SIG-M5 (cell line): Measurements from ENCODE around the gene YEATS2.

Experiments
- DNase-seq: peaks from one replicate; lab custom pipeline; 2025; lab: John Stamatoyannopoulos, UW

YEATS2 gene

DNA sequence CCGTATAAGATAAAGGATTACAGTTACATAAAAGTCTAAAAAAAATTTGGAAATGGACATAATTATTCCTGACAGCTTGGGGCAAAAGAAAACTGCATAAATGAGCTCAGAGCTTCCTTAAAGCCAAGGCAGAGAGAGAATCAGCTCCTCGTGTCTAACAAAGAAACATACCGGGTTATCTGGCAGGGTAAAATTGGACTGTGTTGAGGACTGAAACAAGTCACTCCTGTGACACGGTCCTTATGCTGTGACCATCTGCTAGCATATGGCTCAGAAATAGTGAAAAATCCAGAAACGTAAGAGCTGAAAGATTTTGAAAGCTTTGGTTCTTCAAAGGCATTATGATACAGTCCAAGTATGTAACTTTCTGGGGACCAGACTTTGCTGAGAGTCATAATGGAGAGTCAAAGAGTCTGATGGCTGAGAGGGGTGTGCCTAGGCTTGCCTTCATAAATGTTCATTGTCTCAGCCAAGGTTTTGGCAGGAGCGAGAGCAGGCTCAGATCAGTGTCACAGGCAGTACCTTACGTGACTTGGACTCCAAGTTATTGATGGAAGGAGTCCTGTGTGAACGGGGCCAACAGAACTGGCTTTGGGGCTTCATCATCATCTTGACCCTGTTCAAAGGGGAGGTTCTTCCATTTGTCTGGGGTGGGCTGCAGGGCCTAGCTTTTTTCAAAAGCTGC is 115.3 kb downstream of the YEATS2 start:
- no peak for DNase-seq

DNA sequence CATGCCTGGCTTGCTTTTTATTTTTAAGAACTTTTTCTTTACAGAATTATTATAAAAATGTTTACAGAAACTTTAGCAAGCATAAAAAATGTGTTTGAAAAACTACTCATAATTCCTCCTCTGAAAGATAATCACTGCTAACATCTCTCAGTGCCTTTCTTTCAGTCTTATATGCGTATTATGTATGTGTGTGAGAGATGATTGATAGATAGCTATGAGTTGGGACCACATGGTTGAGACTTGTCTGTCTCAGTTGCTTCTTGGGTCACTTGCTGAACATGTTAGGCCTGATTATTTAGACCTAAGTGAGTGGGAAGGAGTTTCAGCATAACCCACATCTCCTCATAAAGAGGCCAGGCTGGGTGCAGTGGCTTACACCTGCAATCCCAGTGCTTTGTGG is 116.6 kb downstream of the YEATS2 start:
- no peak for DNase-seq

DNA sequence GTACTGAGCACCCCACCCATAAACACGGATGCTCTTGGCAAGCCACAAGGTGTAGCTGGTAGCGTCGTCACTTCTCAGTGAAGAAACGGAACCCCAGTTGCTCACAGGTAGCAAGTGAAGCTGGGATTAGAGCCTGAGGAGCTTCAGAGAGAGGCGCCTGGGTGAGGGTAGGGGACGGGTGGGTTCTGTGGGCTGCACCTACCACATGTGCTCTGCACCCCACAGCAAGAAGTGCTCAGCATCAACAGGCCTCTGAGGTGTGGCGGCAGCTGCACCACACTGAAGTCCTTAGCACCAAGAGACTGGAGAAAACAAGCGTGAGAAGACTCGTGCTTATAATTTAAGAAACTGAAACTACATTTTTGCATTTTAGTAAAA is 118.0 kb downstream of the YEATS2 start:
- DNase-seq: no peak

DNA sequence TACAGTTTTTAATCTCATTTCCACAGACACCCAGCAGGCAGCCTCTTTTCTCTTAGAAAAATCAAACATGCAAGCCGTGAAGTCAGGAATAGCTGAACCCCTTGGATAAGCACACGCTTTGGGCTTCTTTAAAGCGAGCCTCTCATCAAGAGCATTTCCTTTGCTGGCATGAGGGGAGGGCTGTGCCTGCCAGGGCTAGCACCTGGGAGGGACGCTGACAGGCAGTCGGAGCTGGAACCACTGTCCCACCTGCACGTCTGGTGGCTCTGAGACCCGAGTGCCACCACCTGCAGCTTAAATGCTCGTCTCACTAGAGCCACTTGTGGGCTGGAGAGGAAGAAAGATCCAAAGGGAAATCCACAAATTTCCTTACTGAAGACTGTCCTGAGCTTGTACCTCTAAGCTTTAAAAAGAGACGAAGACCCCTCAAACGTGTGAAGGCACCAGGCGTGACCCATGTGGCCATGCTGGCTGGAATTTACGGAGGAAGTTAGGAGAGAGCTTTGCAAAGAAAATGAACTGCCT is 118.4 kb downstream of the YEATS2 start:
- DNase-seq: no peak

DNA sequence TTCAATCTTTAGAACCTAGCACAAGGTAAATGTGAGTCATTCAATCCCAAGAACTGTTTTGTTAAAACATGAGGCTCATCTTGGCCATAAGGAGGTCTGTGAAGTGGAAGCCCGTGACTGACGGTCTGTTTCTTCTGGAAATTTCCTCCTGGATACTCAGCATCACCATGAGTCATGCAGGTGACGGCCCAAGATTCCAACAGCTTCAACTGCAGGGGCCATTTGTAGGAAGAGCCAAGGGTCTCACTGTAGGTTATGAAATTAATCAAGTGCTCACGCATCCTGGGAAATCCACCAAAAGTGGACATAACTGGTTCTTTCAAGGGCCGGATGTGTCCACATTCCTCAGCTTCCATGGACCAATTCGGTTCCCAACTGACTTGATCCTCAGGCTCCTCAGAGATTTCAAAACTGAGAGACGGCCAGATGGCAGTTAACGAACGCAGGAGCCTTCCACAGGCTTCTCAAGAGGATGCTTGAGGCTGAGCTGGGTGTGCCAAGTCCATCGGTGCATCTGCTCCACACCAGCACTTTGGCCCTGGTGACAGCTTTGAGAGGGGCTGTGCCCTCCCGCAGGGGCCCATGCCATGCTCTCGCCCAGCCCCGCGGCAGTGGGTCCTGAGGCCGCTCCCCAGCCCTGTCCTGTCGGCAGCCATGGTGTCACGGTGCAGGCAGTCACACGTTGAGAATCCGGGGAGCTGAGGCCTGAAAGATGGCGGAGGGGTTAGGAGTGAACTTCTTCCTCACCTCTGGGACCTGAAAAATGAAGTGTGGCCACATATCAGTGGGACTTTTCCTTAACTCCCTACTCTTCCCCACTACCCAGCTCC is 119.3 kb downstream of the YEATS2 start:
- DNase-seq: no peak

DNA sequence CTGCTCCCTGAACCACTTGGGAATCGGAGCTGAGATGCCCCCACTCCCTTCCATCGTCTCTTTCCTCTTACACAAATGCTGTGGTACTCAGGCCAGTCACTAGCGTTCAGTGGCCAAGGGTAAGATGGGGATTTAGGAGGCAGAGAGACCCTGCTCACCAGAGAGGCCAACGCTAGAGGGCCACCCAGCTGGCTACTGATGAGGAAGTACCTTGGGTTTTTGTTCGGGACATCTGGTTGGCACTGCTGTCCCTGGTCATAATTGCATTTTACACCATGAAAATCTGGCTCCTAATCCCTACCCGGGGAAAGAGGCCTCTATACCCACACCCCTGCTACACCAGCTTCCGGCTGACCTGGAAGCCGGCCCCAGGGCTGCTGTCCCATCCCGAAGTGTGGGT is 120.0 kb downstream of the YEATS2 start:
- DNase-seq: no peak

DNA sequence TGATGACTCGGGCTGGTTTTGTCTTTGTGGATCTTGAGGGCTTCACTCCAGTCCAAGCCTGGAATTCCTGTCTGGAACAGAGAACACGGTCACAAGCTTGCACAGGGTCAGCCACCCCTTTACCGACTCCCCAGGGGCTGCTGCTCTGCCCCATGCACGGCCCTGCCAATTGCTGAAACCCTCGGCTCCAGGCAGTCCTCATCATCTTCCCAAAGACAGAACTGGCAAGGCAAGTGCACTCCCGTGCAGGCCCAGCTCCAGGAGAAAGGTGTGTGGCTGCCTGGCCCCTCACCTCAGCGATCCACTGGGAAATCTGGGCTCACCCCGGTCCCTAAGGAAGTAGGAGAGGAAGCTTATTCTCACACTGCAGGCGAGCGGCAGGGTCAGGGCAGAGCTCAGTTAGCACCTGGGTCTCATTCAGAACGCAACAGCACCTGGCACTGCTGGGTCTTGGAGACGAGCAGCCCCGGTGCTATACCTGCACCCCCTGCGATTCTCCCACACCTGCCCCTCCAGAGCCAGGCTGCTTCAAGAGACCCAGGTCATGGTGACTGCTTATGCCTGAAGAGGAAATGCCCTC is 120.5 kb downstream of the YEATS2 start:
- no peak for DNase-seq

DNA sequence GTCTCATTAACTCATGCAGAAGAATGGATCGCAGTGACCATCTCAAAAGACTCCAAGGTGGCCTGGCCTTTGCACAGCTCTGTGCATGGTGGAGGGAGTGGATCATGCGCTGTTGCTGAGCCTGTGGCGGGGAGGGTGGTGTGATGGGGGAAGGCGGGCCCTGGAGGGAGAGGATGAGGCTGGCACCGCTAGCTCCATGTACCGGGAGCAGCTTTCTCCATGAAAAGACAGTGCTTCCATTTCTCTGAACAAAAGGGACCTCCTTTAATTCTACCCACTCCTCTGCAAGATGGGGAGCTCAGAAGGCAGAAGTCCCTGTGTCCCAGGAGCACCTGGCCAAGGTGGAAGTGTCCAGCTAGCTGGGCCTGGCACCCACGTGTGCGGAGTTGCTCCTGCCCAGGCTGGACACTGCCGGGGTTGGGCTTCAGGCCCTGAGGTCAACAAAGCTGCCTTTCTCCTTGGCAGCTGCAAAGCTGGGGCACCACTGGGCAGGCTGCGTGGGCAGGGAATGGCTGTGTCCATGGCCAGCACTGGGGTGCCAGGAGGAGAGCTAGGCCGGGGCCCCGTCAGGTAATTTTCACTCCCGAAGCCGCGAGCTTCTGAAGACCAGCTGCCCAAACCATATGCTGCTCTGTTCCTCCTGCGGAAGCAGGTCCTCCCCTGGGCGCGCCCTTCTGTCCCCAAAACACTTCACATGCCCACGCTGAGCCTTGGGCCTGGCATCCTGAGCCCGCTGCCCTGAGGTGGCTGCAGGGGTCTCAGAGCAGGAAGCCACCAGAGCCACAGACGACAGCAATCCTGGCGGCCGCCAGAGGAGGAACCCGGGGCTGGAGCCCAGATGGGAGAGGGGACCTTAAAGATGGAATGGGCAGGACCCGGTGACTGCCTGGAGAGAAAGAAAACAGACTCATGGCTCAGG is 121.4 kb downstream of the YEATS2 start:
- DNase-seq: no peak

DNA sequence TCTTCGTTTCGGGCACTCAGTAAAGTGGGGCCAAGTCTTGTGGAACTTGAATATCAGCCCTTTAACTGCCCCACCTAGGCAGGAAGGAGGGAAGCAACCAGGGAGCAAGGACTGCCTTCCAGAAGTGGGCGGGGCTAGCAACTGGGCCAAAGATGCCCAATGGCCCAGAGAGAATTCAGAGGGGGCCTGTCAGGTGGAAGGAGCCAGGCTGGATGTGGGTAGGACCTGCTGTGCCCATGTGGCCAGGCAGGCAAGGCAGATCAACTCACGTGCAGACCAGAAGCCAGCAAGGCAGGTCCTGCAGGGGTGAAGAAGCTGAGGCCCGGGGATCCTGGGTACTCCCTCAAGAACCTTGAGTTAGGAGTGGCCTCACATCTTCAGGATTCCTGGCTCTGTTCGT is 122.2 kb downstream of the YEATS2 start:
- DNase-seq: no peak

DNA sequence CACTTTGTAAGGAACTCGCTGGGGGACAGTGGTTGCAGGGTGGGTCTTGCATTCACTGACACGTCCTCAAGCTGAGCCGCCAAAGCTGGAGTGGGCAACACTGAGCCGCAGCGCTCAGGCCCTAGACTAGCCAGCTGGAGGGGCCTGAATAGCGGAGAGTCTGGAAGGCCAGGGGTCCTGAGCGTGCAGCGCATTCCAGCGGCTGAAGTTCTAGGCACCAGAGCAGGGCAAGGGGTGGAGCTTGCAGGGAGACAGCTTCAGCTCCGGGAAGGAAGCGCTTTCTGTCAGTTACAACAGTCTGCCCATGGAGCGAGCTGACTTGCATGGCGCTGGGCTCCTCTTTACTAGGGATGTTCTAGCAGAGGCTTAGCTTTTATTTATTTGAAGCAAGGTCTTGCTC is 125.0 kb downstream of the YEATS2 start:
- DNase-seq: no peak

DNA sequence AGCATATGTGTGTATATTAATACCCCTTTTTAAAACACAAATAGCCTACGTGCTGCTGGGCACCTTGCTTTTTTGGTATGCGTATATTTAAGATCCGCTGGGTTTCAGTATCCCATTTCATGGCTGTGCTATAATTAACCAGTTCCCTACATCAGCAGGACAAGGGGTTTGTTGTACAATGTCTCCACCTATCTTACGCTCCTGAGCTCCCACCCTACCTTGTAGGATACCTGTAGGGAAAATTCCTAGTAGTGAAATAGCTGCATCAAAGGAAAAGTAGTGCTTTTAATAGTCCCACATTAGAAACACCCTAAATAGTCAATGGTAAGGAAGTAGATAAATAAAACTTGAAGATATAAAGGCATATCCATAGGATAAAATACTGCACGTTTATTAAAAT is 126.4 kb downstream of the YEATS2 start:
- no peak for DNase-seq

DNA sequence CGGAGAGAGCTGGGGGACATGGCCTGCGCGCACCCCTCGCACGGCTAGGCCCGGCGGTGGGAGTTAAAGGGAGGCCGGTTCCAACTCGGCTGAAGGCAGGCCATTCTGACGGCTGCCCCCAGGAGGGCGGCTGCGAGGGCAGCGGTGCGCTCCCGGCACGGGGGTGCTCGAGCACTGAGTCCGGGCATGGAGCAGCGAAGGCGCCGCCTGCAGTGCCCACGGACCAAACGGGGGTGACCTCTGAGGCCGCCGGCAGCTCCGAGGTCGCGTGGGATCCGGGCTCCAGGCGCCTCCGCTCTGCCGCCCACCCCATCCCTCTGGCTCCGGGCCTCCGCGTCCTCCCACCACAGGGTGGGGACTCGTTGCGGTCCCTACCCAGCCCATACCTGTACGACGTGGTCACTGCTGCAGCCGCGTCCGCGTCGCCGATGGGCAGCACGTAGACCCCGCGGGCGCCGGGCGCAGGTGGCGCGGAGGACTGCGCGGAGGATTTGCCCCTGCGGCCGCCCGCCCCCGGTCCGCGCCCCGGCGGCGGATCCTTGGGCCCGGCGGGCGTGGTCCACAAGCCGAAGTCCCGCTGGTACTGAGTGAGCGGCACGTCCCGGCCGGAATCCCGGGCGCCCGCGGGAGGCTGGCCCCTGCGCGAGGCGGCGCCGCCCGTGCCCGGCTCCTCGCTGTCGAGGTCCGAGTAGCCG is 127.3 kb downstream of the YEATS2 start:
- no peak for DNase-seq

DNA sequence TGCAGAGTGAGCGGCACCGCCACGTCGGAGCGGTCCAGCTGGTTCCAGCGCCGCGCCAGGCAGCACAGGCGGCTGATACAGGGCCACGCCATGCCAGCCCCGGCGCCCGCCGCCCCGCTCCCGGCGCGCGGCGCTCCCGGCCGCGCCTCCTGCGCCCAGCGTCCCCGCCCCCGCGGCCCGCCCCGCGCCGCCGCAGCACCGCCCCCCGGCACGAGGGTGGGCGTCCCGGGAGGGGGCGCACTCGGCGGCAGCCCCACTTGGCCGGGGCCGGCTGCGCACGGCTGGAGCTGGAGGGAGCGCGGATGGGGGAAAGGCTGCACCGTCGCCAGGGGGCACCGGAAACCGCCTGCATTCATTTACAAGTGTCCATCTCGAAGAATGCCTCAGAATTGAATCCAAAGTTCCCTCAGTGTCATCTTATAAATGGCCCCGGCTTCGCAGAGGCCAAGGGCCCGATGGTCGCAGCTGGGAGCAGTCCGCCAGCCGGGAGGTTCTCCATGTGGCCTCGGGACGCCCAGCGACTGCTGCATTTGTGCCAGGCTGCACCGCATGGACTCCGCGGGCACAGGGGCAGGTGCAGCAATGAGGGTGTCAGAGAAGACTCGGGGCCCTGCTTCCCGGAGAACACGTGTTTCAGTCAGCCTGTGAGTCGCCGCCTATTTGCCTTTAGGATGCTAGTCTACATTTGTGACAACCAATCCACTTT is 128.0 kb downstream of the YEATS2 start, which contains the start of gene MAP6D1:
MAP6D1 (minus strand) TSS at position 122 of the 706 bp plus-strand sequence; CDS start at position 92, 30 bp downstream.
- no peak for DNase-seq

DNA sequence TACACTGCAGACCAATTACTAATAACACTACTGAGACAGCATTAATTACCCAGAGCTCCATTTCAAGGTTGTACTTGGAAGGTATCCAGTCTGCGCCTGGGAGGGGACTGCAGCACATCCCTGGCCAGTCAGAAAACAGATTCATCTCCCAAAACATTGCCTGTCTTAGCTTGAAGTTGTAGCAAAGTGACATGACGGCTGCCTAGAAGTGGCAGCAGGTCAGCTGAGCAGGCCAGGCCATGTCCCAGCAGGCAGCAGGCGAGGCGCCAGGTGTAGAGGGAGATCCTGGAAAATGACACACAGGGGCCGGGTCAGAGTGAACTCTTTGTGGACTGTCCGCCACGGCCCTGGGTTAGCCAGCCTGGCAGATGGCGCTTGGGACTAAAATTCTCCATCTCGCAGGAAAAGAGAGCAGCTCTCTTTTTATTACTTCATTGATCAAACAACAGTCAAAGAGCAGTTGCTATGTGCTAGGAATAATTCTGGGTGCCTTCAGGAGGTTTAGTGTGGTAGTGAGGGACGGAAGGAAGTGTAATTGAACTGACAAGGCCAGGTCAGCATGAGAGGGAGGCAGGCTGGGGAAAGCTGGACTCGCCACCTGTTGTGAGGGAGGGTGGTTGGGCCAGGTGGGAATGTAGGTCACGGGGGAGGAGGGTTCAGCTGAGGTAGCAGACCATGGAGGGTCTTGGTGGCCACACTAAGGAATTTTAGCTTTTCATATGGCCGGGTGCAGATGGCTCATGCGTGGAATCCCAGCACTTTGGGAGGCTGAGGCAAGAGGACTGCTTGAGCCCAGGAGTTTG is 129.1 kb downstream of the YEATS2 start:
- no peak for DNase-seq

DNA sequence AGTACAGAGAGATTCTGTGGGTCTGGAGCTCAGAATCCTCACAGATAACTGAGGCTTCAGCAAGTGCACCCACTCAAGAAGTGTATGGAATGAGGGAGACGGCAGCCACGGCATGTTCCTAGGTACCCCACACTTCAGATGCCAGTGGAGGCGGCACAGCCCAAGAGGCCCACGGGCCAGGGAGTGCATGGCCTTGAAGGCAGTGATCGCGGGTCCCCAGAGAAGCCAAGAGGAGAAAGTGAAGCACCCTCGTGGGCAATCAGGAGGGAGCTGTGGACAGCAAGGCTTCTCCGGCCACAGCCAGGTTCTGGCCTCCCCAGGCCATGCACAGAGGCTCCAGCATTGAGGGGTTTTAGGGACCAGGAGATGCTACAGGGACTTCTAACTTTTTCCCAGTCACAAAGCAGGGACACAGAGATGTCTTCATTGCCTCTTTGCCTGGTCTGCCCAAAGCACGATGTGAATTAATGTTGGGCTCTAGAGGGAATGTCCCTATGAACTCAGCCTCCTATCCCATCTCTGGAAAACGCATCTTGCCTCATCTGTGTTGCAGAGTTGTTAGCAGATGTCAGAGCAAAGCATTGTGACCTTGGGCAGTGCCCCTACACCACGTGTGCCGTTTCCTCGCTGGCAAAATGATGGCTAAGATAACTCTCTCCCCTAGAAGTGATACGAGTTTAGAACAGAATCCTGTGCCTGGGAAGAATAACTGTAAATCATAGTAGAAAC is 130.4 kb downstream of the YEATS2 start:
- DNase-seq: no peak

DNA sequence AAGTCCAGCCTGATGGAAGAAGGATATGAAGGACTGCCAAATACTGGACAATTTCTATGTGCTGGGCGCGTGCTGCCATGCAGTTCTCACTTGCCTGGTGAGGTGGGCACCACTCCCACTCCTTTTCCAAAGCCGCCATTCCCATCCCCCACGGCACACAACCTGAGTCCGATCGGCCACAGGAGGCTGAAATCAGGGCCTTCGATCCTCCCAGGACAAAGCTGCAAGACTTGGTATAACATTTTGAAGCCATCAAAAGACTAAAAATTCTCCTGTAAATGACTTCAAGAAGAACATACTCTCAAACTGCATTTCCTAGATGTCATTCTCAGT is 130.9 kb downstream of the YEATS2 start:
- DNase-seq: no peak

DNA sequence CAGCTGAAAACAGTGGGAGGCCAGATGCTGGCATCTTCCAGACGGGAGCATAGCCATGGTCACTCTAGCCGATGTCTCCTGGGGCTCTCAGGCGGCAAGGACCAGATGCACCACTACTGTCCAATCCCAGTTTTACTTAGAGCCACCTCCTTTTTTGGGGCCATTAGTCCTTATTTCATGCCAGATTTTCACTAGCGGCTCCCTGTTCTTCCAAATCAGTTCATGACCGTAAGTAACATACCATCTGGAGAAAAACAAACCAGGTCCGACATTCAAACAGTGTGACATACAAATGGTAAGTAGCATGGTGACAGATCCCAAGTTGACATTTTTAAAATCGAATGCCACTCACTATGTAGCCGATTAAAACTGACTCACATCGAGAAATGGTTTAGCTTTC is 131.9 kb downstream of the YEATS2 start:
- no peak for DNase-seq

DNA sequence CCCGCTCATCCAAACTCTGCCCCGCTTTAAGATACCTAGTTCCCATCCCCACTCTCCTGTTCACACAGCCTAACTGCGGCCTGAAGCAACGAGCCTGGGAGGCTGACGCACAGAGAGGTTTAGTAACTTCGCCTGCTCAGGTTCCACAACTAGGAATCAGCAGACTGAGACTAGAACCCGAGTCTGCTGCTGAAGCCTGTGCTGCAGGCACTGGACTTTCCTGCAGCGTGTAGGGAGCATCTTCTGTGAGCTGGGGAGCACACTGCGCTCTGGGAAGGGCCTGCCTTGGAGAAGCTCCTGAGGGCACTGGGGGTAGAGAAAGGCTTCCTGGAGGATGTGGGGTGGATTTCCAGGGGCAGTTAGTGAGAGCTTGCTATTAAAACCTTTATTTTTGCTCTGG is 132.6 kb downstream of the YEATS2 start:
- DNase-seq: no peak

DNA sequence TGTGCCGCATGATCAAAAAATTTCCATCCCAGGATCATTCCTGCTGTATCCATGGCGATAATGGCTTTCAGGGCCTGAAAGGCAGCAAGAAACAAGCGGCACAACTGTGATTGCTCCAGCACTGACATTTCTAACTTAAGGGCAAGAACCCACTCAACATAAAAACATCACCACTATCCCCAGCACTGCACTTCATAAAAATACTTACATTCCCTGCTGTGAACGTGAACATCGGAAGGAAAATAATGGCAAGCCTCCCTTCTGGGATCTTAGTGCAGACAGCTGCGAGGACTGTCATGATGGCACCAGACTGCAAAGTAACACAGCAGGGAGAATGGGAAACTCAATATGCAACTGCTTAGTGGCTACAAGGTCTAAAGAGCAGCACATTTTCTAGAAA is 135.9 kb downstream of the YEATS2 start:
- no peak for DNase-seq
